Calu3 (cell line): ENCODE results near the gene ABCB1. TPM values are rescaled to one million over a fixed set of nuclear protein-coding genes. Genes with fewer than 3 reads are reported as not detected.

Source experiments
- BruUV-seq: library from RNA; stranded (reverse); fragments of 400-500 nt; replicated peaks from 2 replicates; lab custom pipeline; 2021; lab: Mats Ljungman, UMichigan
- CTCF ChIA-PET: fragments of 300-600 bp; sonication (Branson Sonifier 250); formaldehyde crosslinking; loops from one replicate; lab custom pipeline; 2022; ENCODE audit warnings: antibody characterized with exemption; lab: Charles Lee
- DNase-seq: peaks from one replicate; pipeline ENCODE4 v3.0.0; 2022
- H3K27ac Mint-ChIP-seq: one replicate; pipeline ENCODE4 v1.8.0; 2022; ENCODE audit warnings: mixed read lengths; ENCODE audit not compliant: unreplicated experiment
- H3K27me3 Mint-ChIP-seq: one replicate; pipeline ENCODE4 v1.8.0; 2022; ENCODE audit warnings: mixed read lengths; ENCODE audit not compliant: unreplicated experiment
- H3K36me3 Mint-ChIP-seq: one replicate; pipeline ENCODE4 v1.8.0; 2022; ENCODE audit warnings: mild to moderate bottlenecking, moderate library complexity, mixed read lengths; ENCODE audit not compliant: insufficient read depth, unreplicated experiment
- H3K4me1 Mint-ChIP-seq: one replicate; pipeline ENCODE4 v1.8.0; 2022; ENCODE audit warnings: mild to moderate bottlenecking, low read depth, mixed read lengths; ENCODE audit not compliant: unreplicated experiment
- H3K4me3 Mint-ChIP-seq: one replicate; pipeline ENCODE4 v1.8.0; 2022; ENCODE audit warnings: mild to moderate bottlenecking, low read depth, moderate library complexity, mixed read lengths; ENCODE audit not compliant: unreplicated experiment
- H3K9me3 Mint-ChIP-seq: one replicate; pipeline ENCODE4 v1.8.0; 2022; ENCODE audit warnings: low read depth, mixed read lengths; ENCODE audit not compliant: unreplicated experiment
- CTCF ChIP-seq: fragments of 200-600 bp; IDR thresholded peaks from one replicate; pipeline ENCODE4 v1.8.0; 2022; ENCODE audit warnings: antibody characterized with exemption; ENCODE audit not compliant: unreplicated experiment
- intact Hi-C: fragments of 100-400 bp; cut with micrococcal nuclease; formaldehyde crosslinking; loops from one replicate; pipeline ENCODE4 v1.10.0; 2022; ENCODE audit not compliant: unreplicated experiment
- total RNA-seq: library from RNA; stranded (reverse); gene quantifications from 2 replicates; pipeline ENCODE4 v1.2.3, GENCODE V29; 2022

Gene ABCB1
- total RNA-seq, 1 experiment from 2014 or later = 5.7 TPM

- H3K27me3 Mint-ChIP-seq = peaks cover 8% of the 10 kb centered on the region
- intact Hi-C loops = loop anchor here (5.0 kb wide), 1 partner anchor 57 kb away; no protein-coding TSS in a partner anchor
- no peak overlapping the region for H3K27ac Mint-ChIP-seq
- BruUV-seq = no TSS peak
- no peaks in the 10 kb centered on the region for H3K4me1 Mint-ChIP-seq
- no peak for DNase-seq
- no peaks in the 10 kb centered on the region for H3K36me3 Mint-ChIP-seq
- no peaks in the 10 kb centered on the region for H3K9me3 Mint-ChIP-seq
- TF ChIP-seq CTCF = no peak
- CTCF ChIA-PET = no interaction called here
- no peak overlapping the region for H3K4me3 Mint-ChIP-seq
Measured at GRCh38 chr7:87505122-87505521, 95.6 kb downstream of the ABCB1 start.

- Mint-ChIP-seq H3K9me3 (no peaks in the 10 kb centered on the region), H3K27ac (no peak overlapping the region), H3K36me3 (no peaks in the 10 kb centered on the region), H3K4me3 (no peak overlapping the region), H3K27me3 (peaks cover 25% of the 10 kb centered on the region), H3K4me1 (no peaks in the 10 kb centered on the region)
- no peak for DNase-seq
- CTCF ChIA-PET = no interaction called here
- intact Hi-C loops = no loop called here
- no peak for TF ChIP-seq CTCF
- no TSS peak for BruUV-seq
Measured at GRCh38 chr7:87499494-87499893, 101.2 kb downstream of the ABCB1 start.

- intact Hi-C loops = no loop called here
- peaks cover 25% of the 10 kb centered on the region for H3K27me3 Mint-ChIP-seq
- BruUV-seq = no TSS peak
- no peak for DNase-seq
- no peaks in the 10 kb centered on the region for H3K36me3 Mint-ChIP-seq
- no peak for TF ChIP-seq CTCF
- CTCF ChIA-PET = no interaction called here
- H3K9me3 Mint-ChIP-seq = no peaks in the 10 kb centered on the region
- no peaks in the 10 kb centered on the region for H3K4me1 Mint-ChIP-seq
- H3K4me3 Mint-ChIP-seq = no peak overlapping the region
- no peak overlapping the region for H3K27ac Mint-ChIP-seq
Measured at GRCh38 chr7:87498893-87499292, 101.8 kb downstream of the ABCB1 start.

GRCh38 chr7:87497482-87497881 lies 103.2 kb downstream of the ABCB1 start:
- intact Hi-C loops = no loop called here
- Mint-ChIP-seq H3K4me3 (no peak overlapping the region), H3K9me3 (no peaks in the 10 kb centered on the region), H3K27me3 (peaks cover 25% of the 10 kb centered on the region), H3K4me1 (no peaks in the 10 kb centered on the region), H3K36me3 (no peaks in the 10 kb centered on the region), H3K27ac (no peak overlapping the region)
- DNase-seq = no peak
- BruUV-seq = no TSS peak
- no peak for TF ChIP-seq CTCF
- CTCF ChIA-PET = no interaction called here
